CD4-positive, alpha-beta T cell treated with Interferon gamma for 1 hour (primary cell): Measurements from ENCODE around the gene LCN12.
A peak's percentile ranks its signal among the peaks of the same experiment; 100 is the strongest.

Experiments
- DNase-seq: peaks from one replicate; pipeline ENCODE4 v3.0.0-alpha.2; 2020

The LCN12 gene

DNA sequence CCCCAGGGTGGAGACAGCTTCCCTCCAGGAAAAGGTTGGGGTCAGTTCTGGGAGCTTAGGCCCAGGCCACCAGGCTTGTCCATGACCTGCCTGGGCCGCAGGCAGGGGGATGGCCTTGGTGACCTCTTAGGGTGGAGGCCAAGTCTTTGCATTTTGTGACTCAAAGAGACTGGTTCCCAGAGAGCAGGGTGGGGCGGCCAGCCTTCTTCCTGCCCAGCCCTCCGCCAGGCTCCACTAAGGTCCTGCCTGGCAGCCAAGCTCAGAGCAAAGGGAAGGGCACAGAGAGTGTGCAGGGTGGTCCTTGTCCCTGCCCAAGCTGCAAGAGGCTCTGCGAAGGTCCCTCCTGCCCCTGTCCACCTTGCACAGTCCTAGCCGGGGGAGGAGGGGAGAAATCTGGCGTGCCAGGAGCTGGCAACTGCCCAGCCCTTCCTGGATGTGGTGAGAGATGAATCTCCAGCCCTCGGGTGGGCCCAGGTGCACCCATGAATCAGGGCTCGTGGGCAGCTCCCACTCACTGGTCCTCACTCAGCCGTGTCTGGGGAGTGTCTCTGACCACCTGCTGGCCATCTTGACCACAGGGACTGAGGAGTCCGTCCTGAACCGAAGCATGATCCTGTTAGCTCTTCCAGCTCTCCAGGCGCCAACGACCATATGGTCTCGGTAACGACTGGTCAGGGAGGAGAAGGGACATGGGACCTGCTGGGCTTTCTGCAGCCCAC lies 22.9 kb downstream of the LCN12 start:
- DNase-seq = no peak

DNA sequence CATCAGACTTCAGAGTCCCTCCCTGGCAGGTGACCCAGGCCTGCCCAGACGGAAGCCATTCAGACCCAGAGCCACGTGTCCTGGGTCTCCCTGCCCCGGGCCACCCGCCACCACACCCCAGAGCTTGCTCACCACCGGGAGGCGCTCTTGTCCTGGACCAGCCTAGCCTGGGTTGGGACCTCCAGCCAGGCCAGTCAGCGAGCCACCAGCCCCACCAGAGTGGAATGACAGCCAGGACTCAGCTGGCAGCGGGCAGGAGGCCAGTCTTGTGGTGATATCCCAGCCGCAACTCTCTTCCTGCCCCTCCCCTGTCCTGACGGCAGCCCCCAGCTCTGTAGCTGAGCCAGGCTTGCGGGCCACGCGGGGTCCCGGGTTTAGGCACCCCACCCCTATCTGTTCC lies 23.6 kb downstream of the LCN12 start:
- DNase-seq = peak; percentile 40

DNA sequence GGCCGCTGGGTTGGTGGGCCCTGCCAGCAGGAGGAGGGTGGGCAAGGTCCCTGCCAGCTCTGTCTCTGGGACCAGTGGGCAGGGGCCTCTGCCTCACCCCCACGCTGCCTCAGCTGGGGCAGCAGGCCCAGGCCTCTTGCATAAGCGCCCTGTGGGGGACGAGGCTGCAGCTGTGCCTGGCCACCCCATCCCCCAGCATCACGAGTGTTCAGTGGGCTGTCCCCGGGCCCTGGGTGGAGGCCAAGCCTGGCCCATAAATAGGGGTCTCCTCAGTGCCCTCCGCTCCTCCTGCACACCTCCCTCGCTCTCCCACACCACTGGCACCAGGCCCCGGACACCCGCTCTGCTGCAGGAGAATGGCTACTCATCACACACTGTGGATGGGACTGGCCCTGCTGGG lies 25.1 kb downstream of the LCN12 start, which contains the start of gene PTGDS:
Gene PTGDS, plus strand, starts transcription at position 282 of the 400 bp plus-strand sequence. Its CDS starts 75 bp downstream, at position 357.
- DNase-seq = no peak

DNA sequence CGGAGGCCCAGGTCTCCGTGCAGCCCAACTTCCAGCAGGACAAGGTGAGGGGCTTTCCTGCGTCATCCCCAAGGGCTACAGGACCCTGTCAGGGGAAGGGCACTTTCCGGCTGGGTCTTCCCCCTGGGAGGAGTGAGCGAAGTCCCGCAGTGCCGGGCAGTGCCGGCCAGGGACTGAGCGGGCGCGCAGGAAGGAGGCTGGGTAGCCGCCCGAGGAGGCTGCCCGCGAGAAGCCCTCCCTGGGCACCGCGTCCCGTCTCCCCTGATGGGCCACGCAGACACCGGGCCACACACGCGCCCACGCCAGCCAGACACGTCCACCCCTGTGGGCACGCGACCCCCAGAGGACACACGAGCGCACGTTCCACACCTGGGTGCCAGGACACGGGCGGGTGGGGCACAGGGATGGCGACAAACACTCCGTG lies 25.6 kb downstream of the LCN12 start:
- no peak for DNase-seq

DNA sequence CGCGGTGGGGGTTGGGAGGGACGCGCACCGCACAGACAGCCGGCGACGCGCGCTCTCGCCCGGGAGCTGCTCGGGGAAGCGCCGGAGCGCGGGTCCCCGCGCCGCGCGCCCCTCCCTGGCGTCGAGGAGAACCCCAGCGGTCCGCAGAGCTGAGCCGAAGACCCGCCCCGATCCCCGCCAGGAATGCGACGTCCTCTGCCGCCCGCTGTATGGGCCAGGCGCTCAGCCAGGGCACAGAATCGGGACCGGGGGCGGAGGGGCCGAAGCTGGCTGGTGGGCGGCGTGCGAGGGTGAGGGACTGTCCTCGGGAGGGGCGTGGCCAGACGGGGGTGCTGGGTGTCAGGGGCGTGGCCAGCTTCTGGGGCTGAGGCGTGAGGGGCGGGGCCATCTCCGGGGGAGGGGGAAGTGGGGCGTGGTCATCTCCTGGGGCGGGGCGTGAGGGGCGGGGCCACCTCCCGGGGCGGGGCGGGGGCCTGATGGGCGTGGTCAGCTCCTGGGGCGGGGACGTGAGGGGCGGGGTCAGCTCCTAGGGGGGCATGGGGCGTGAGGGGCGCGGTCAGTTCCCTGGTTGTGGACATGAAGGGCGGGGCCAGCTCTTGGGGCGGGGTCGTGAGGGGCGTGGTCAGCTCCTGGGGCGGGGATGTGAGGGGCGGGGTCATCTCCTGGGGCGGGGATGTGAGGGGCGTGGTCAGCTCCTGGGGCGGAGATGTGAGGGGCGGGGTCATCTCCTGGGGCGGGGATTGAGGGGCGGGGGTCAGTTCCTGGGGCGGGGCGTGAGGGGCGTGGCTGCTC lies 26.2 kb downstream of the LCN12 start:
- peak; percentile 67 for DNase-seq

DNA sequence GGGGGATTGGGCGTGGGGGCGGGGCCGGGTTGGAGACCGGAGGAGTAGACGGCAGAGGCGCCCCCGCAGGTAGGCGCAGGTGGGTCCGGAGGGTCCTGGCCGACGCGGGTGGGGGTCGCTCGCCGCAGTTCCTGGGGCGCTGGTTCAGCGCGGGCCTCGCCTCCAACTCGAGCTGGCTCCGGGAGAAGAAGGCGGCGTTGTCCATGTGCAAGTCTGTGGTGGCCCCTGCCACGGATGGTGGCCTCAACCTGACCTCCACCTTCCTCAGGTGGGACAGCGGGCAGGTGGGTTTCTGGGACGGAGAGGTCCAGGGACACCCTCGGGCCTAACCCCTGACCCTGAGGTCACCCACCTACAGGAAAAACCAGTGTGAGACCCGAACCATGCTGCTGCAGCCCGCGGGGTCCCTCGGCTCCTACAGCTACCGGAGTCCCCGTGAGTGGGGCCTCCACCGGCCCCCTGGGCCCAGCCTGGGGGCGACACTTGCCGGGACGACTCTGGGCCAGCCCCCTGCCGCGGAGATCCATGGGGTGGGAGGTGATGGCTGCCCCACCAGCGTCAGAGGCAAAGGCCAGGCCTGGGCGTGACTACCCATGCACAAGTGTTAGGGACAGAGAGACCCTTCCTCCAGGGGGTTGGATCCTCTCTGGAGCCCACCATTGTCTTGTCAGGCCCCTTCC lies 26.9 kb downstream of the LCN12 start:
- DNase-seq = no peak

DNA sequence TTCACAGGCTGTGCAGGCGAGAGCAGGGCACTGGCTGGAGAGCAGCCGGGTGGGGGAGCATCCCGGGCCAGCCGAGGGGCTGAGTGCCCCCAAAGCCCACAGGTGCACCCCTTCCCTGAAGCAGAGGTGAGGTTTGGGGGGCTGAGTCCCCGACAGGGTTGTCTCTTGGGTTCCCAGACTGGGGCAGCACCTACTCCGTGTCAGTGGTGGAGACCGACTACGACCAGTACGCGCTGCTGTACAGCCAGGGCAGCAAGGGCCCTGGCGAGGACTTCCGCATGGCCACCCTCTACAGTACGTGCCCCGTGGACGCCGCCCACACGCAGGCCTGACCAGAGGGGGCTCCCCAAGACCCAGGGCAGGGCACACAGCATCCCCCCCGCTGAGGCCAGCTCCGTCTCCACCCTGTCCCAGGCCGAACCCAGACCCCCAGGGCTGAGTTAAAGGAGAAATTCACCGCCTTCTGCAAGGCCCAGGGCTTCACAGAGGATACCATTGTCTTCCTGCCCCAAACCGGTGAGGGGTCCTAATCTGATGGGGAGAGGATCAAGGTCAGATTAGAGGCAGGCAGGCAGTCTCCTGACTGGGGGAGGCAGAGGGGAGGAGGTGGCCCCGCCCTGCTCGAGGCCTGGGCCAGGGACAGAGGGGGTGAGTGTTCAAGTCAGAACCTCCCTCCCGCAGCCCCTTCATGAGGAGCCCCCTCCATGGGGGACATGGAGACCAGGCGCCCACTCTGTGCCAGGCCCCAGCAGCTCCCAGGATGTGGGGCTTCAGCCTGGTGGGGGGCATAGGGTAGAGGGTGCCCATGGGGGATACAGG lies 27.9 kb downstream of the LCN12 start:
- no peak for DNase-seq

DNA sequence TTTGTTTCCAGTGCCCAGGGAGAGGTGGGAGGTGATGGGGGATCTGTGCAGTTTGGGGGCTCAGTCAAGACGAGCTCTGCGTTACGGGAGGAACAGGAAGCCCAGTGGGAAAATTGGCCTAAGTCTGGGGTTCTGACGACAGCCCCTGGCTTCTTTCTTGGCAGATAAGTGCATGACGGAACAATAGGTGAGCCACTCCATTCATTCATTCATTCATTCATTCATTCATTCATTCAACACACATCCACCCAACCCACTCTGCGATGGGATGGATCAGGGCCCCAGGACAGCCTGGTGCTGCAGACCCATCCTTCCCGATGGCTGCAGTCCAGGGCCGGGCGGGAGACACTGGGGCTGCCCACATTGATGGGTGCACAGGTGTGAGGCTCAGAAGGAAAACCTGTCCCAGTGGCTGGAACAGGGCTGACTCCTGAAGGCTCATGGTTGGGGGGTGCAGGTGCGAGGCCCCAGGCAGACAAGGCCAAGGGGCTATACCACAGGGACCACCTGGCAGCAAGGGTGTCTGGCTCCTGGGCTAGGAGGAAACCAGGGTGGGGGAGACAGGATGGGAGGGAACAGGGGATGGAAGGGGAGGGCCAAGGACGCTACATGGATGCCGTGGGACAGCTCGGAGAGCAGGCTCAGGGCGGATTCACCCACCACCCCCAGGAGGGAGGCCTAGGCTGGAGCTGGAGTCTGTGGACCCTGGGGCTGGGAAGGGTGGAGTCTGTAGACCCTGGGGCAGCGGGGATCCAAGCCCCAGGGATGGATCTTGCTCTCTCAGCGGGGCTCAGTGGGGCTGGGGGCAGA lies 28.8 kb downstream of the LCN12 start:
- no peak for DNase-seq

DNA sequence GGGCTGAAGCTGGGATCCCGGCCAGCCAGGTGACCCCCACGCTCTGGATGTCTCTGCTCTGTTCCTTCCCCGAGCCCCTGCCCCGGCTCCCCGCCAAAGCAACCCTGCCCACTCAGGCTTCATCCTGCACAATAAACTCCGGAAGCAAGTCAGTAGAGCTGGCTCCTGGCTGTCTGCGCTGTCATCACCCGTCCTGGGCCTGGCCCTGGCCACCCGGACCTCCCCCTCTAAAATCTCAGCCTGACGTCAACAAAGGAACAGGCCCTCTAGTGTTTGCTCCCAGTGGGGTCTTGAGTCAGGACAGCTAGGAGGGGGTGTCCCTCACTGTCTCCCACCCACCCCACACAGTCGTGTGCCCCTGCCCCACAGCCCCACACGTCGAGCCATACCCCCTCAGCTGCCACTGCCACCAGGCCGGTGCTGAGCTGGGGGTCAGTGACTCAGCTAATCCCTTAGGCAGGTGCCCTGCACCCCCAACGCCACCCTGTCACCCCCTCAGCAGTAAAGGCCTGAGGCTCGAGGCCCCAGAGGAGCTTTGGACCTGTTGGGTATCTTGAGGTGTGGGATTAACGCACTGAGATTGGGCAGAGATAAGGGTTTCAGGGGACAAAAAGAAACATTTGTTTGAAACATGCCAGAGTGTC lies 29.6 kb downstream of the LCN12 start:
- DNase-seq = no peak

DNA sequence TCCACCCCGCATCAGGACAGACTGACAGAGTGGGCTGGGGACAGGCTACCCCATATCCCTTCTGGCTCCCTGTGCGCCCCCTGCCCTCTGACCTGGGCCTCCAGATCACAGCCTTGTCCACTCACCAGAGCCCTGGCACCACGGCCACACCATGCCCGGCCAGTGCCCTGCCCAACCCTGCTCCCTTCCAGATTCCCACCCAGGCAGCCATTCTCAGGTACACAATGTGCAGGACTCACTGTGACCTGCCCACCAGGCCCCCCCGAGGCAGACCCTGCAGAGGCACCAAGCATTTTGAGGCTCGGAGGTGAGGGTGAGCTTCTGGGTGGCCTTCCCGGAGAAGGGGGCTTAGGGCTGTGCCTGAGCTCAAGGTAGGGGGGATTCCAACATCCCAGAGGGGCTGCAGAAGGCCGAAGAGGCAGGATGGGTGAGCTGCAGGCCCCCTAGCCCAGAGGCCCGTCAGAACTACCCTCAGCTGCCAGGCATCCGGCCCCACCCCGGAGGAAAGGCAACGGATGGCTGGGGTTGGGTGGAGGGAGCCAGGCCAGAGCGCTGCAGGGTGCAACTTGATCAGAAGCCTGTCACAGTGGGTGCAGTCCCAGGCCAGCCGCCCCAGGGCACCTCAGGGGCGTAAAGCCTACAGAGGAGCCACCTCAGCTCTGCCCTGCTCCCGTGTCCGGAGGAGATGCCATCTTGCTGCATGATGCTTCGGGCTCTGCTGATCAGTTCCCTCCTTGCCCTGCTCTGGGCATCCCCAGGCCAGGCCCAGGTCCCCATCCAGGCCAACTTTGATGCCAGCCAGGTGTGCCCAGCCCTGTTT lies 30.4 kb downstream of the LCN12 start, which contains the start of gene LCNL1:
Gene LCNL1, plus strand, starts transcription at position 762 of the 820 bp plus-strand sequence. CDS start 594 bp downstream, outside the sequence.
- DNase-seq = no peak

DNA sequence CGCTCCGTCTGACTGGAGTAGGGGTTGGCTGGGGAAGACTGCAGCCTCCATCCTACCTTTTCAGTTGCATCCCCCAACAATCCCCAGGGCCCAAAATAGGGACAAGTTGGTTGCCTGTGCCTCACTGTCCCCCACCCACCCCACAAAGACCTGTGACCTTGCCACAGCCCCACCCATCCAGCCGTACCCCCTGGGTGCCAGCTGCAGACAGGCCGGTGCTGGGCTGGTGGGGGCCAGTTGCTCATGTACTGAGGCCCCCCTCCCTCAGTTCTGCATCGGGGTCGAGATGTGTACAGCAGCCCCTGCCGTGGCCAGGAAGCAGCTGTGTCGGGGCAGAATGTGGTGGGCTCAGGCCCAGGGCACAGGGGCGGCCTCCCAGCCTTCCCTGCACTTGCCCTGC lies 31.1 kb downstream of the LCN12 start:
- DNase-seq = no peak

DNA sequence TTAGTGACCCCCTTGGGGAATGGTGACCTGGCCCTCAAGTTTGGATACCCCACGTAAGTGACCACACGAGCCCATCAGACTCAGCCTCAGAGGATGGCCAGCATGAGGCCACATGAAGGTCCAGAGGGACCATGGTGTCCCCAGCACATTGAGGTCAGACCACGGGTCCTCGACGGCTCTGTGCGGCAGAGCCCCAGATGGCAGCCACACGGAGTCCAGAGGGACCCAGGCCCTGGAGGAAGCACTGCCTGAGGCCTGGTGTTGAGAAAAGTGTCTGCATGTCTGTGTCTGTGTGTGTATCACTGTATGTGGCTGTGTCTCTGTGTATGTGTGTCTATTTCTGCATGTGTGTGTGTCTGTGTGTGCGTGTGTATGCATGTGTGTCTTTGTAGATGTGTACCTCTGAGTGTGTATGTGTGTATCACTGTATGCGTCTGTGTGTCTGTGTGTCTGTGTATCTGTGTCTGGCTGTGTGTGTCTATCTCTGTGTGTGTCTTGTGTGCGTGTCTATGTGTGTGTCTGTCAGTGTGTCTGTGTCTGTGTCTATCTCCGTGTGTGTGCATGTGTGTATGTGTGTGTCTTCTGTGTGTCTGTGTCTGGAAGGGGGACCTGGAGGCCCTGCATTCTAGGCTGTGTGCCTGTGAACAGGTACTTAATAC lies 31.7 kb downstream of the LCN12 start:
- DNase-seq = no peak

DNA sequence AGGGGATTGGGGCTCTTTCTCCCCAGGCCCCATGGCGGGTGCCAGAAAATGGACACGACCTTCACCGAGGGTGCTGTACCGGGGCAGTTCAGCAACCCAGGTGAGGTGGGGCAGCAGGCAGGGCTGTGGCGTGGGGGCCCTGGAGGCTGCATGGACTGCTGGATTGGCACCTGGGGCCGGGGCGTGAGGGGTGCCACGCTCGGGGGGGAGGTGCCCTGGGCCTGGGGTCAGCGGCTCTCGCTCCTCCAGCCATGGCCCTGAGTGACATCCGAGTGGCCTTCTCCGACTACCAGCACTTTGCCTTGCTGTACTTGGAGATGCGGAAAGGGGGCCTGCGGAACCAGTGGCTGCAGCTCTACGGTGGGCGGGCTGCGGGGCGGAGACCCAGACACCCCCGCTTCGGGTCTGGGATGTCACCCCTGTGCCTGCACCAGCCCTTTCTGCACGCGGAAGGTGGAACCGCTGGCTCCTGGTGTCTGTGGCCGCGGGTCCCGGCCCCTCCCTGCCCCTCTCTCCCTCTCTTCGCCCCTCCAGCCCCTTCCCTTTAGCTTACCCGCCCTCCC lies 32.5 kb downstream of the LCN12 start:
- DNase-seq = no peak

DNA sequence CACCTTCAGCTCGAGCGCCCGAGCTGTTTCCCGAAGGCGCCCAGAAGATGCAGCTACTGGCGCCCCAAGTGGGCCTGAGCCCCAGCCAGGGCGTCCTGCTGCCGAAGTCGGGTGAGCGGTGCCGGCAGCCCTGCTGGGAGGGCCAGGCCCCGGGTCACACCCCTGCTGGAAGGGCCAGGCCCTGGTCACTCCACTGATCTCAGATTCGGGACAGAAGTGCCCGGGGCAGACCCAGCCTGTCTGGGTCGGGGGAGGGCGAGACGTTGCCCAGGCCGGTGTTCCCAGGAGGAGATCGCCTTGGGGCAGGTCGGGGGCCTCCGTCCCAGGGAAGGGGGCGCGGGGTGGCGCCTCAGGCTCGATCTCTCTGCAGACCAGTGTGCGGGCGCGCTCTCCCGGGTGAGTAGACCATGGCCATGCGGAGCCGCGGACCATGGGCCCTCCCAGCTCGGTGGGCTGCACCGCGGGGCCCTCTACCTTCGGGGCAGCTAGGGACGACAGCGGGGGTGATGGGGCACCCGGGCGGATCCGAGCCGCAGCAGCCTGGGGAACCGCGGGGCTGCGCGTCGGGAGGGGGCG lies 33.0 kb downstream of the LCN12 start:
- no peak for DNase-seq

DNA sequence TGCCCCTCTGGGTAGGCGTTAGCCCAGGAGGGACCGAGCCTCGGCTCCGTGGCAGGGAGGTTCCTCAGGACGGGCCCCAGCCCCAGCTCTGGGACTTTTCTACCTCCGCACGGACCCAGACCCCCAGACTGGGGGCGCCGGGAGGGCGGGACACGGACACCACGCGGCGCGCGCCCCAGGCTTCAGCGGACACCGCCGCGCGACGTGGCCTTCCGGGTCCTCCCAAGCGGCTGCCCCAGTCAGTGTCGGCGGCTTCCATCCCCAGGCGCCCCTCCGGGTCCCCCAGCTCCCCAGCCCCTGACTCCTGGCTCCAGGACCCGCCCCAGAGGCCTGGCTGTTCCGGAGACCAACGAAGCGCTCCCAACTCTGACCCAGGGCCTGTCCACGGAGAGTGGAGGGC lies 33.8 kb downstream of the LCN12 start:
- DNase-seq = no peak

DNA sequence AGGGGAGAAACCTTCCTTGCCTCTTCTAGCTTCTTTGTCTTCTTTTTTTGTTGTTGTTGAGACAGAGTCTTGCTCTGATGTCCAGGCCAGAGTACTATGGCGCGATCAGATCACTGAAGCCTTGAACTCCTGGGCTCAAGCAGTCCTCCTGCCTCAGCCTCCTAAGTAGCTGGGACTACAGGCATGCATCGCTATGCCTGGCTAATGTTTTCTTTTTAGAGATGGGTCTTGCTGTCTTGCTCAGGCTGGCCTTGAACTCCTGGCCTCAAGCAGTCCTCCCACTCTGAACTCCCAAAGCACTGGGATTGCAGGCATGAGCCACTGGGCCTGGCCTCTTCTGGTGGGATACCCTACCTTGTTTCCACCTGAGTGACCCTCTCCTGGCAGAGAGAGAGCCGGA lies 36.8 kb downstream of the LCN12 start:
- no peak for DNase-seq

DNA sequence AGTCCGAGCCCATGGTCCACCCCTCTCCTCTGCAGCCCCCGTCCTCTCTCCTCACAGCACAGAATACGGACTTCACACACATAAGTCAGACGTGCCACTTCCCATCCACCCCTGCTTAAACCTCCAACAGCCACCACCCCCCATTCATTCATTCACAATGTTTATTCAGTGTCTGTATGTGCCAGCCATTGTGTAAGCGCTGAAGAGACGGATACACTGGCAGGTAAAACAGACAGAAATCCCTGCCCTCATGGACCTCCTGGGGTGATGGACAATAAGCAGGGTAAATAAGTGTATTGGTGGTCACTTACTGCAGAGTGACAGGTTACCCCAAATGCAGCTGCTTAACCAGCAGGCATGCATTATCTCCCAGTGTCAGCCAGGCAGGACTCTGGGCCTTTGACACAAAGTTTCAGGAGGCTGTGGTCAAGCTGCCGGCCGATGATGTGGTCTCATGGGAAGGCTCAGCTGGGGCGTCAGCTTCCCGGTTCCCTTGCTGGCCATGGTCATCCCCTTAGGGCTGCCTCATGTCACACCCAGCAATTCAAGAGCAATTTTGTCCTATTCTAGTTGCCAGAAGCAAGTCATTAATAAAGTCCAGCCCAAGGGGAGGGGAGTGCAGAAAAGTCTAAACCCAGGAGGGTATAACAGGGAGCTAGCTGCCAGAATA lies 38.3 kb downstream of the LCN12 start:
- no peak for DNase-seq
